ENCODE results near the gene LAMC1. TPM values are rescaled to one million over a fixed set of nuclear protein-coding genes. Genes with fewer than 3 reads are reported as not detected.
A peak's percentile ranks its signal among the peaks of the same experiment; 100 is the strongest.

Gene LAMC1
- polyA plus RNA-seq, 1 donor (not counting 4 experiments of a cell fraction or from before 2014, with no cell fraction given) = 66.6 TPM

DNA sequence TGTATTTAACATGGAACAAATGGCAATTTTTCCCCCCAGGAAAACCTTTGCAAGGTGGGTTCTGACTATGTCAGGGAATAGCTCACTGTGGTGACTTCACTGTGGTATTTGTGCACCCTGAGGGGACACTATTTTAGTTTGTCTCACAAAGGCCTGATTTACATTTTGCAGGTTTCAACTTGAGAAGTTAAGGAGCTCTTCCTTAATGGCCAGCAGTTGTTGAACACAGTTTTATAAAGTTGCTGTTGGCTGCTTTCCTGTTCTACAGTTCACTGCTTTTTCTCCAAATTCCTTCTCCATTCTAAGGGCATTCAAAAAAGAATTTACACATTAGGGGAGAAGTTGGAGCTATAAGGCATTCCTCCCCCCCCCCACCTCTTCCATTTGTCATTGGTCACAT is 4.6 kb downstream of the LAMC1 start:
- H4K20me1 ChIP-seq (ENCODE audit: control insufficient read depth, extremely low read depth, insufficient read depth, low read length) = peaks cover 6% of the 10 kb centered on the region
- dilution Hi-C loops (cut with MboI; ENCODE audit: extremely low pct_ligation_motif_present, low sequenced_read_pairs) = no loop called here
- FAIRE-seq = peak; percentile 17
- H3K4me3 ChIP-seq (ENCODE audit: control insufficient read depth in 2 of 3, extremely low read depth in 1 of 3, insufficient read depth in 2 of 3, low read depth in 1 of 3, low read length in 3 of 3) = peak overlapping the region in 1 of 3 experiments; percentile 3
- H3K9ac ChIP-seq (ENCODE audit: control insufficient read depth, extremely low read depth, insufficient read depth, low read length) = no peak overlapping the region
- H3K9me1 ChIP-seq (ENCODE audit: control insufficient read depth, extremely low read depth, insufficient read depth, low read length) = no peaks in the 10 kb centered on the region
- no peak overlapping the region for H2AFZ ChIP-seq (ENCODE audit: control insufficient read depth, low read length)
- no peaks in the 10 kb centered on the region for H3K9me3 ChIP-seq (ENCODE audit: control insufficient read depth, low read depth, low read length)
- no peak for DNase-seq (ENCODE audit: low read depth, low spot score)
- peaks cover 43% of the 10 kb centered on the region for H3K4me1 ChIP-seq (ENCODE audit: control insufficient read depth, extremely low read depth, insufficient read depth, low read length)
- no peaks in the 10 kb centered on the region for H3K27me3 ChIP-seq (ENCODE audit: control insufficient read depth, extremely low read depth, insufficient read depth, low read length)
- H3K27ac ChIP-seq (ENCODE audit: control insufficient read depth, insufficient read depth, low read length) = peak overlapping the region; percentile 32
- H3K36me3 ChIP-seq (ENCODE audit: control insufficient read depth in 2 of 2, extremely low read depth in 1 of 2, insufficient read depth in 2 of 2, low read length in 2 of 2) = peaks cover 0 to 4% of the 10 kb centered on the region in 2 experiments
- peak overlapping the region; percentile 99 for H3K4me2 ChIP-seq (ENCODE audit: control insufficient read depth, extremely low read depth, insufficient read depth, low read depth, low read length)
- TF ChIP-seq EZH2 (IDR thresholded peaks at IDR 0.05; ENCODE audit: low read length) = no peak
- TF ChIP-seq, protein P1, sequence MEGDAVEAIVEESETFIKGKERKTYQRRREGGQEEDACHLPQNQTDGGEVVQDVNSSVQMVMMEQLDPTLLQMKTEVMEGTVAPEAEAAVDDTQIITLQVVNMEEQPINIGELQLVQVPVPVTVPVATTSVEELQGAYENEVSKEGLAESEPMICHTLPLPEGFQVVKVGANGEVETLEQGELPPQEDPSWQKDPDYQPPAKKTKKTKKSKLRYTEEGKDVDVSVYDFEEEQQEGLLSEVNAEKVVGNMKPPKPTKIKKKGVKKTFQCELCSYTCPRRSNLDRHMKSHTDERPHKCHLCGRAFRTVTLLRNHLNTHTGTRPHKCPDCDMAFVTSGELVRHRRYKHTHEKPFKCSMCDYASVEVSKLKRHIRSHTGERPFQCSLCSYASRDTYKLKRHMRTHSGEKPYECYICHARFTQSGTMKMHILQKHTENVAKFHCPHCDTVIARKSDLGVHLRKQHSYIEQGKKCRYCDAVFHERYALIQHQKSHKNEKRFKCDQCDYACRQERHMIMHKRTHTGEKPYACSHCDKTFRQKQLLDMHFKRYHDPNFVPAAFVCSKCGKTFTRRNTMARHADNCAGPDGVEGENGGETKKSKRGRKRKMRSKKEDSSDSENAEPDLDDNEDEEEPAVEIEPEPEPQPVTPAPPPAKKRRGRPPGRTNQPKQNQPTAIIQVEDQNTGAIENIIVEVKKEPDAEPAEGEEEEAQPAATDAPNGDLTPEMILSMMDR (optimal IDR thresholded peaks at IDR 0.05 in 1 of 3, IDR thresholded peaks at IDR 0.05 in 1 of 3, conservative IDR thresholded peaks at IDR 0.05 in 1 of 3; ENCODE audit: extremely low read depth in 1 of 3, insufficient read depth in 2 of 3, low read length in 3 of 3) = no peak
- H3K79me2 ChIP-seq (ENCODE audit: control insufficient read depth, insufficient read depth, low read length) = peaks cover 65% of the 10 kb centered on the region

DNA sequence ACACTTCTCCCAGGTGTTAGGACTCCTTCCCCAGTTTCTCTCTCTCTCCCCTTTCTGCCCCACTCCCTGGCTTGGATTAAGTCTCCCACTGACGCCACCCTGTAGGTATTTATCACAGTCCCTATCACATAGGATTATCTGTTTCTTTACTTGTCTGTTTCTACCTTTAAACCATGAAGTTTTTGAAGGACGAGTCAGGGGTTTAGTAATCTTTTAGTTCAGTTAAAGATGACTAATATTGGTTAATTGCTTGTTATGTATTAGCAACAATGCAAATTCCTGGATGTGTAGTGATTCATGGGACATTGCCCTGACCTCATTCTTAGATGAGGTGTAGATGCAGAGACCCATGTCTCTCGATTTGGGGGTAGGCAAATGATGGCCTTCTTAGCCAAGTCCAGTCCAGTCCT is 6.4 kb downstream of the LAMC1 start:
- DNase-seq (ENCODE audit: low read depth, low spot score) = peak; percentile 53
- Histone ChIP-seq H3K79me2 (ENCODE audit: control insufficient read depth, insufficient read depth, low read length) (peaks cover 52% of the 10 kb centered on the region), H3K9me1 (ENCODE audit: control insufficient read depth, extremely low read depth, insufficient read depth, low read length) (no peaks in the 10 kb centered on the region), H3K4me1 (ENCODE audit: control insufficient read depth, extremely low read depth, insufficient read depth, low read length) (peaks cover 43% of the 10 kb centered on the region), H3K27me3 (ENCODE audit: control insufficient read depth, extremely low read depth, insufficient read depth, low read length) (no peaks in the 10 kb centered on the region), H3K4me2 (ENCODE audit: control insufficient read depth, extremely low read depth, insufficient read depth, low read depth, low read length) (peak overlapping the region; percentile 76), H2AFZ (ENCODE audit: control insufficient read depth, low read length) (no peak overlapping the region), H3K9me3 (ENCODE audit: control insufficient read depth, low read depth, low read length) (no peaks in the 10 kb centered on the region), H4K20me1 (ENCODE audit: control insufficient read depth, extremely low read depth, insufficient read depth, low read length) (peaks cover 9% of the 10 kb centered on the region), H3K27ac (ENCODE audit: control insufficient read depth, insufficient read depth, low read length) (peak overlapping the region; percentile 88), H3K9ac (ENCODE audit: control insufficient read depth, extremely low read depth, insufficient read depth, low read length) (peak overlapping the region; percentile 52), H3K4me3 (ENCODE audit: control insufficient read depth in 2 of 3, extremely low read depth in 1 of 3, insufficient read depth in 2 of 3, low read depth in 1 of 3, low read length in 3 of 3) (no peak overlapping the region), H3K36me3 (ENCODE audit: control insufficient read depth in 2 of 2, extremely low read depth in 1 of 2, insufficient read depth in 2 of 2, low read length in 2 of 2) (peaks cover 0 to 4% of the 10 kb centered on the region in 2 experiments)
- dilution Hi-C loops (cut with MboI; ENCODE audit: extremely low pct_ligation_motif_present, low sequenced_read_pairs) = no loop called here
- peak; percentile 77 for FAIRE-seq
- TF ChIP-seq, protein P1 (optimal IDR thresholded peaks at IDR 0.05 in 1 of 3, IDR thresholded peaks at IDR 0.05 in 1 of 3, conservative IDR thresholded peaks at IDR 0.05 in 1 of 3; ENCODE audit: extremely low read depth in 1 of 3, insufficient read depth in 2 of 3, low read length in 3 of 3) = no peak
- no peak for TF ChIP-seq EZH2 (IDR thresholded peaks at IDR 0.05; ENCODE audit: low read length)

Data from keratinocyte (primary cell).